Superior temporal gyrus (tissue), 1 donor: ENCODE results near the gene CYB561D1.
"Not testable (repeated sequence)": the region's sequence is repeated elsewhere in the genome, so short reads cannot be mapped to it uniquely, and the experiment has no call there.

ENCODE experiments used
- DNase-seq: peaks from one replicate; pipeline ENCODE4 v3.0.0-alpha.2; 2016; ENCODE audit errors: extremely low spot score

CYB561D1 gene, protein sequence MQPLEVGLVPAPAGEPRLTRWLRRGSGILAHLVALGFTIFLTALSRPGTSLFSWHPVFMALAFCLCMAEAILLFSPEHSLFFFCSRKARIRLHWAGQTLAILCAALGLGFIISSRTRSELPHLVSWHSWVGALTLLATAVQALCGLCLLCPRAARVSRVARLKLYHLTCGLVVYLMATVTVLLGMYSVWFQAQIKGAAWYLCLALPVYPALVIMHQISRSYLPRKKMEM

DNA sequence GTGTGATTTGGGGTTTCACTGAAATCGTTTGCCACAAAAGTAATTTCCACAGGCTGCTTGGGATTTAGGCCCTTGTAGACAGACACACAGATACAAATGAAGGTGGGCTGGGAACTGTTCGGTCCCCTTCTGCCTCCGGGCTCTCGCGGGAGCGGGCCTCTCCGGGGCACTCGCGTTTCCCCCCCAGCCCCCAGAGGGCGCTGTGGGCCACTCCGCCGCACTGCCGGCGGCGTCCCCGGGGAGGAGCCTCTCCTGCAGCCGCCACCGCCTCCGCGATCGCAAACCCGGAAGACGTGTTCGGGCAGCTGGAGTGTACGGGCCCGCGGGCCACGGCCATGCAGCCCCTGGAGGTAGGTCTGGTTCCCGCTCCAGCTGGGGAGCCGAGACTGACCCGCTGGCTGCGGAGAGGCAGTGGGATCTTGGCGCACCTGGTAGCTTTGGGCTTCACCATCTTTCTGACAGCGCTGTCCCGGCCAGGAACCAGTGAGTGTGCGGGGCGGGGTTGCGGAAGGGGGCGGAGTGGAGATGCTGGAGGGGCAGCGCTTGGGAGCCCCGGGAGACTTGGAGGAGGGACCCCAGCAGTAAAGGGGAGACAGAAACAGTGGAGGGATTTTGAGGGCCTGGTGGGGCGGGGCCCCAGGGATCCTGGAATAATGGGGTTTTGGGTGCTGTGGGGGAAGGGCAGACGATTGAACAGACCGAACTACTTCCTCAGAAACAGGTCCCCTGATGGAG, at the start of gene CYB561D1:
Gene CYB561D1 (plus strand): TSS at position 290 of the 735 bp plus-strand sequence. CDS start 46 bp downstream, at position 336.
- DNase-seq: peak; percentile 88

- no peak for DNase-seq
These were observed 49.5 kb upstream of the CYB561D1 start for GRCh38 chr1:109444346-109444745.

GRCh38 chr1:109445949-109446695, 47.8 kb upstream of the CYB561D1 start:
- DNase-seq: not testable (repeated sequence)

DNA sequence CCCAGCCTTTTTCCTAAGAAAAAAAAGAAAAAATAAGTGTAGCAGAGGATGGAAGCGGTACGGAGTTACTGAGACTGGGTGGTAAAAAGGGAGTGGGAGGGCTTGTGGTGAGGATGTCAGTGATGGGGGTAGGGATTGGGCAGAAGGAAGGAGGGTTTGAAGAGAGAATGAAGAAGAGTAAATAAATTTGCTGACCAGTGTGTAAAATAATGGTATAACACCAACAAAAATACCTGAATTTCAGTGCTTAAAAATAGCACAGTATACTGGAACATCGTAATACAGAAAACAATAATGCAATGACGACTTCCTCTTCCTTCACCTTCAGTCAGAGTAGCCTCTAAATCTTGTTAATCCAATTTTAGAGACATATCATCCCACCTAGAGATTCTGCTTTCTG, 46.4 kb upstream of the CYB561D1 start:
- DNase-seq: no peak

DNA sequence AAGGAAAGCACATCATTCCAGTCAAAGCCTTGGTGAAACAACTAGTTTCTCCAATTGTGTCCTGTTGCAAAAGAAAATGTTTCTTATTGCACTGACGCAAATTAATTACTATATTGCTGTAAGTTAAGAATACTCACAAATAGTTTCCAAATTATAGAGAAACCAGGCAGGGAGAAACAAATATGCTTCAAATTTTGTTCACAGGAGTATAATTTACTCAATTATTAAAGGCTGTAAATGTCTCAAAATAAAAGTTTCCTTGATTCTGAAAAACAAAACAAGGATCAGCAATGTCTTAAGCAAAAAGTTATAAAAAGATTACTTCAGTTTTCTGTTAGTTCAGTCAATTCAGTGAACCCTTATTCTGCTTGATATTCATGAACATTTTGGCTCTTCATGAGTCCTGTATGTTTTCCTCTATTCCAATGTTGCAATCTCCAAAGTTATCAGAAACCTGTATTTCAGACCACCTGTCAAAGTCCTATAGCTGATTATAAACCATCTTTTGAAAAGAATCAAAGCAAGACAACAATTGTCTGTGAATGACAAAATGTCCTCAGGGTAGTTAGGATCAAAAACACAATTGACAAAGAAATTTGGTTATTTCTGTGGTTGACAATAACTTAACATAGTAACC, 39.3 kb upstream of the CYB561D1 start:
- DNase-seq: no peak

- no peak for DNase-seq
These were observed 36.1 kb upstream of the CYB561D1 start for GRCh38 chr1:109457819-109458218.

GRCh38 chr1:109466125-109466451, 27.8 kb upstream of the CYB561D1 start:
- DNase-seq: no peak

GRCh38 chr1:109466452-109467300, 27.2 kb upstream of the CYB561D1 start, which contains the start of gene SYPL2:
Gene SYPL2 (plus strand): TSS chr1:109466546. CDS start chr1:109466844, 298 bp downstream.
- no peak for DNase-seq

GRCh38 chr1:109467301-109467777, 26.6 kb upstream of the CYB561D1 start:
- no peak for DNase-seq

DNA sequence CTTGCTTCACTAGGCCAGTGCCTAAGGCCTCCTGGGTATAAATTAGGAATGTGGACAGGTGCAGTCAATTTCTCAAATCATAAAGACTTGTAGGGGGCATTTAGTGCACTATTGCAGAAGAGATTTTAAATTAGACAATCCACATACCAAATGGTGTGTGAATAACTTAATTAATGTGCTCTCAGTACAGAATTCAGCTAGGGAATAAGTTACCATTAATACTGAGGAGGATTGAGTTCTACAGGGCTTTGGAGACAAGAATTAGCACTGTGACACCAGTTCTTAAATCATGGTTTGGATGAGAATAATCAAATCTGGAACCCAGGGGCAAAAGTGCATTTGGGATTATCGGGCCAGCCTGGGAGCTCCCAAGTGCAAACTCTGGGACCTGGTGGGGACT, 25.8 kb upstream of the CYB561D1 start:
- no peak for DNase-seq

DNA sequence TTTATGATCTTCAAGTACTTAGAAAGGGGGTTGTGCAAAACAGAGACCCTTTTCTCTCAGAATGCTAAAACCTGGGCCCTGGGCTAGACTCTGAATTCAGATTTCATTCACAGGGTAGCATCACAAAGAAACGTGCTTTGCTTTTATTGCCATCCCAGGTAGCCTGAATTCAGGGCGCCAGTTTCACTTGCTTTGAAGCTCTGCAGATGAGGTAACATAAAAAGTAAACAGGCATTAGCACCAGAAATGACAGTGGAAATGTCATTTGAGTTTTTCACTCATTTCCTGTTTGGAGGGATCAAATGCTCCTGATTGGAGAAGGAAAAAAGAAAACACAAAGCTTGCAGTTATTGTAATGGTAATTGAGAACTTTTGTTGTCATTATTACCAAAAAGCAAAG, 25.0 kb upstream of the CYB561D1 start:
- DNase-seq: no peak

DNA sequence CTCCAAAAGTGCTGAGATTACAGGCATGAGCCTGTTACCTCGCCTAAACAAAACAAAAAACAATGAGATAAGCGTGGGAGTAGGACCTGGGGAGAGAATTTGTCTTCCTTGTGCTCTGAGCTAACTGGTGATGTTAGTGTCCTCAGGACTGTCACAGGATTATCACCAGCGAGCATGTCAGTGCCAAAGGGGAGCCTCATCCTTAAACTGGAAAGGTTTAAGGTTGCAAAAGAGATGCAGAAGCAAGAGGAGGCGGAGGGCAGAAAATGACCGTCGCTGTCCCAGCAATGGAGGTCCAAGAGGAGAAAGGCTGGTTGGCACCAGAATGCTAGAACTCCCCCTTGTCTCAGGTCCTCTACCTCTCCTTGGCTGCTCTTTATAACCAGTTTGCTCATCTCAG, 23.6 kb upstream of the CYB561D1 start:
- DNase-seq: no peak

GRCh38 chr1:109472779-109473178, 21.1 kb upstream of the CYB561D1 start:
- DNase-seq: no peak

DNA sequence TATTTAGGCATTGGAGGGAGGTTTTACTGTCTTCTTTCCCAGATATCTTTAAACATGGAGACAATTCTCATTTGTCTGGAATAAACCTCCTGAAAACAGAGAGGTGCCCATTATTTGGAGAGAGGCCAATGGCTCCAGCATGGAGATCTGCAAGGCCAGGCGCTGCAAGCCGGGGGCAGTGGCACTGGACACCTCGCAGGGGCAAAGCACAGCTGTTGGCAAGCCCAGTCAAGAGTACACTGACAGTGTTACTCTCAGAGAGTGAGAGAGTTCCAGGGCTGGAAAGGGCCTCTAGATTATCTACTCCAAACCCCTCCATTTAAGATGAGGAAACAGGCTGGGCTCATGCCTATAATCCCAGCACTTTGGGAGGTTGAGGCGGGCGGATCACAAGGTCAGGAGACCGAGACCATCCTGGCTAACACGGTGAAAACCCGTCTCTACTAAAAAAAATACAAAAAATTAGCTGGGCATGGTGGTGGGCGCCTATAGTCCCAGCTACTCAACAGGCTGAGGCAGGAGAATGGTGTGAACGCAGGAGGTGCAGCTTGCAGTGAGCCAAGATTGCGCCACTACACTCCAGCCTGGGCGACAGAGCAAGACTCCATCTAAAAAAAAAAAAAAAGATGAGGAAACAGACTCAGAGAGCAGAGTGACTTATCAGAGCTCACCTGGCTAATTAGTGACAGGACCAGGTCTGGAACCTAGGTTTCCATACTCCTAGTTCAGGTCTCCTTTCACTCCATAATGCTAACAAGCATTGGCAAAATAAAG, 20.4 kb upstream of the CYB561D1 start:
- not testable (repeated sequence) for DNase-seq

DNA sequence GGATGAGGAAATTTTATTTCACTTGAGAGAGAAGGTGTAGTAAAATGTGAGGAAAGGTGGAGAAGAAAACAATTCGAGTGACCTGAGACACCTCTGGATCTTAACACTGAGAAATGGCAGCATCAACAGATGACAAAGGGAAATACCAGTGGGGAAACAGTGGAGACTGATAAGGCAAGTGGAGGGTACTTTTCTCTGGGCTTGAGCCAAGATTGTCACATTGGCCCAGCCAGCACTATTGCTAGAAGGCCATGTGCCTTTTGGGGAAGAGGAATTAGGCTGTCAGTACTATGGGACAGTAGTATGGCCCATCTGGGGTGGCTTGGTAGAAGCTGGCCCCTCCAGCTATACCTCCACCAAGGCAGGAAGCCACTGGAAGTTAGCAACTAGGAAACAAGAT, 19.2 kb upstream of the CYB561D1 start:
- DNase-seq: no peak

GRCh38 chr1:109475261-109475660, 18.6 kb upstream of the CYB561D1 start:
- DNase-seq: no peak

DNA sequence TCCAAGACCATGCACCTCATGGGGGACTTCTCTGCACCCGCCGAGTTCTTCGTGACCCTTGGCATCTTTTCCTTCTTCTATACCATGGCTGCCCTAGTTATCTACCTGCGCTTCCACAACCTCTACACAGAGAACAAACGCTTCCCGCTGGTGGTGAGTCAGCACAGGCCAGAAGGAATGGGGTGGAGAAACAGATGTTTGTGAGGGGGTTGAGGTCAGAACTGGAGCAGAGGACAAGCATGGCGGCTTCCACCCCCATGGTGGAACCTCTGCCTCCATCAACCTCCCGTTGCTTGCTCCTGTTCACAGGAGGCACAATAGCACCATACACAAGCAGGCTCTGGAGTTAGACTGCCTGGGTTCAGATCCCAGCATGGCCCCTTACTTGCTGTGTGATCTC, 17.1 kb upstream of the CYB561D1 start:
- no peak for DNase-seq

DNA sequence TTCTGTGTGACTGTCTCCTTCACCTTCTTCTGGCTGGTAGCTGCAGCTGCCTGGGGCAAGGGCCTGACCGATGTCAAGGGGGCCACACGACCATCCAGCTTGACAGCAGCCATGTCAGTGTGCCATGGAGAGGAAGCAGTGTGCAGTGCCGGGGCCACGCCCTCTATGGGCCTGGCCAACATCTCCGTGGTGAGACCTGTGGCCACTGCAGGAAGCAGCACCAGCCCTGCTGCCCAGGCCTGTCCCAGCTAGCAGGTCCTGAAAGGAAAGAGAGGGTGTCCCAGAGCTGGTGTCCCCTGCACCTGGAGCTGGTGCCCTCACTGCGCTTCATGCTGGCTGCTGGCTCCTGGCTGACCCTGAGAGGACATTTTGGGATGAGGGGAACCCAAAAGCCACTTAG, 16.1 kb upstream of the CYB561D1 start:
- DNase-seq: no peak

- DNase-seq: no peak
These were observed 15.1 kb upstream of the CYB561D1 start for GRCh38 chr1:109478806-109479205.

DNA sequence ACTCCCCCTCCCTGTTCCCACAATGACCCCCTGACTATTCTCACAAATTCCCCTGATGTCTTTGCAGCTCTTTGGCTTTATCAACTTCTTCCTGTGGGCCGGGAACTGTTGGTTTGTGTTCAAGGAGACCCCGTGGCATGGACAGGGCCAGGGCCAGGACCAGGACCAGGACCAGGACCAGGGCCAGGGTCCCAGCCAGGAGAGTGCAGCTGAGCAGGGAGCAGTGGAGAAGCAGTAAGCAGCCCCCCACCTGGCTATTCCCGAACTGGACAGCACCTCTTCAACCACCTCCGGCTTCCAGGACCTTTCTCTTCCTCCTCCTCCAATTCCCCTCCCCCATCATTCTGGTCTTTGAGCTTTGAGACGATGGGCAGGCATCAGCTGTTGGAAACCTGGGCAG, 14.6 kb upstream of the CYB561D1 start:
- DNase-seq: no peak
